NCI-H345 treated with DMSO at 0.1 percent for 48 hours (cell line): ENCODE measurements around the gene MFSD12.
A peak's percentile ranks its signal among the peaks of the same experiment; 100 is the strongest.

Source experiments
- DNase-seq: peaks from one replicate; lab custom pipeline; 2025; ENCODE audit not compliant: unreplicated experiment; lab: John Stamatoyannopoulos, UW

The MFSD12 gene

GRCh38 chr19:3524078-3524842, 33.1 kb downstream of the MFSD12 start:
- DNase-seq: no peak

GRCh38 chr19:3523361-3524077, 33.9 kb downstream of the MFSD12 start:
- no peak for DNase-seq

- DNase-seq: no peak
Measured at GRCh38 chr19:3522421-3523360, 34.7 kb downstream of the MFSD12 start.

DNA sequence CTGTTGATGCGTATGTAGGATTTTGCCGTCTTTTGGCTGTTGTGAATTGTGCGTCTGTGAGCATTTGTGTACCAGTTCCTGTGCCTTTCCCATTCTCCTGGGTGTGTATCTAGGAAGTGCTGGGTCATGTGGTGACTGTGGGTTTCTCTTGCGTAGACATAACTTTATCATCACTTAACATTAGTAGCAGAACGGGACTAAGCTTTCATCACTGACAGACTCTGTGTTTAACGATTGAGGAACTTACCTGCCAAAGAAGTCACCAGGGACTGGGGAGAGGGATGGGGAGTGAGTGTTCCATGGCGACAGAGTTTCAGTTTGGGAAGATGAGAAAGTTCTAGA, 36.3 kb downstream of the MFSD12 start:
- DNase-seq: no peak

- no peak for DNase-seq
Measured at GRCh38 chr19:3520166-3521103, 37.0 kb downstream of the MFSD12 start.

DNA sequence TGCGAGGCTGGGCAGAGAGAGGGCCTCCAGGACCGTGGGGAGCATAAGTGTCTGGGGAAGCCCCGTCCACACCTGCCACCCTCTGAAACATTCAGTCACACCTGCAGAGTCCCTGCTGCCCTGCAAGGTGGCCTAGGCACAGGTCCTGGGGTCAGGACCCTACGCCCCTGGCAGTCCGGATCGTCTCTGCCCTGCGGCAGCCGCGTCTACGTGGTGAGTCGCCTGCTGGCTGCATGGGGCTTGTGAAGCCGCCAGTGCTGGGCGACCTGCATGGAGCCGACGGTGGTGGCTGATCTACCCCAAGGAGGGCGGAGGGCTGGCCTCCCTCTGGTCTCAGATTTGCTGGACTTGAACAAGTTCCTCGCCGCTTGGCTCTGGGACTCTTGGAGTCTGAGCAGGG, 38.3 kb downstream of the MFSD12 start:
- DNase-seq: no peak

- no peak for DNase-seq
Measured at GRCh38 chr19:3518659-3519058, 38.7 kb downstream of the MFSD12 start.

DNA sequence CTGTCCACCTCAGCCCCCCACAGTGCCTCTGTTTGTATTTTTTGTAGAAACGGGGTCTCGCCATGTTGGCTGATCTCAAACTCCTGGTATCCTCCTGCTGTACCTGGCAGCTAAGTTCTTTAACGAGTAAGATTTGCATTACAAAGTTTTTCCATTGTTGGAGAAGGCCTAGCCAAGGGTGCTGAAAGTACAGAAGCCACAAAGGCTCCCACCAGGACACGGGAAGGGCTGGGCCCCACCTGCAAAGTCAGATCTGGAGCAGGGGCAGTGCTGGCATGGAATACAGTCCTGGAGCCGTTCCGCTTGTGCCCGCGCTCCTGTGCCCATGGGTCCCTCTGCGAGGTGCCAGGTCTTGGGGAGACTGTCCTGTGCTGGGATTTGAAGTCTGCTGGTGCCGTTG, 39.1 kb downstream of the MFSD12 start:
- no peak for DNase-seq

- DNase-seq: no peak
Measured at GRCh38 chr19:3517638-3518037, 39.7 kb downstream of the MFSD12 start.

DNA sequence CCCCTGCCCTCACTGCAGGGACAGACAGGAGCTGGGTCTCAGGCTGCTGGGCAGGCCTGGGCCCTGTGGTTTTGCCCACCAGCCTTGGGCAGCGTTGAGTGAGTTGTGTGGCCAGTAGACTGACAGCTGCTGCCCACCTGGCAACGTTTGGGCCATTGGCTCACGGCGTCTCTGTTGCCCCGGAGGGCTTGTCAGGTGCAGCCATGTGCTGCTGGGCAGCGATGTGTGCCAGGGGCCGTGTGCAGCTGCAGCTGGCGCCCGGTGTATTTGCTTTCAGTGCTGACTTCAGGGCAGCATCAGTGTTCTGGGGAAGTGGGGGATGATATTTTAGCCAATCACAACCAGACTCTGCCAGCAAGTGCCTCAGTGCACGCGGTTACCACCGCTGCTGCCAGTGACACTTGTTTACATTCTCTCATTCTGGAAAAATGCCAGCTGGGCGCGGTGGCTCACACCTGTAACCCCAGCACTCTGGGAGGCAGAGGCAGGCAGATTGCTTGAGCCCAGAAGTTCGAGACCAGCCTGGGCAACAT, 40.6 kb downstream of the MFSD12 start:
- DNase-seq: peak; percentile 65

- DNase-seq: no peak
Measured at GRCh38 chr19:3515891-3516422, 41.4 kb downstream of the MFSD12 start.

DNA sequence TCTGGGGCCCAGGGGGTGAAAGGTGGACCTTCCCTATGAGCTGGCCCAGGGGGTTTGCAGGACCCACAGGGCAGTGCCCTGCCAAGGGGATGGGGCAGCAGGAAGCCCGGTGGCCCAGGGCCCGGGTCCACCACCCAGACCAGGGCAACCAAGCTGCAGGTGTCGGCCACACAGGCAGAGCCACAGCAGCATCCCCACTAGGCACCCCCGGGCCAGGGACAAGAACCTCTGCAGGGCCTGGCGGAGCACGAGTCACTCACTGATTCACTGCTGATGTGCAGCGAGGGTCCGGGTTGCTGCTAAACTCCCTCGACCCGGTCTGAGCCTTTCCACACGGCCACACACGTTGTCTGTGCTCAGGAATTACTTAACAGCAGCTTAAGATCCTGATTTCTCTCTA, 42.5 kb downstream of the MFSD12 start:
- DNase-seq: no peak

GRCh38 chr19:3513229-3514140, 43.9 kb downstream of the MFSD12 start:
- DNase-seq: no peak

GRCh38 chr19:3512562-3513228, 44.7 kb downstream of the MFSD12 start:
- DNase-seq: no peak

GRCh38 chr19:3511506-3512251, 45.7 kb downstream of the MFSD12 start:
- no peak for DNase-seq

DNA sequence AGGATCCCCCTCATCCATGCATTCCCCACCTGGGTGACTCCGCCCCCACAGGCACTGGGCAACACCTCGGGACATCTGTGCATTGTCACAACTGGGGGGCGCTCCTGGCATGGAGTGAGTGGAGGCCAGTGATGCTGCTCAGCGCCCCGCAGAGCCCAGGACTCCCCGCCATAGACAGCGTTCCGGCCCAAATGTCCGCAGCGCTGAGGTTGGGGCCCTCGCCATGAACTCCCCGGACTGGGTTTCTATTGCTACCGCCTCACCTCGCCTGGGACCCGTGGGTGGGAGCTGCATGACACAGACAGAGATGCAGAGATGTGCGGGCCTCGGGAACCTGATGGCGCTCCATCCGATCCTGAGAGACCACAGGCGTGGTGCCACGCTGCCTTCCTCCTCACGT, 46.7 kb downstream of the MFSD12 start:
- no peak for DNase-seq

GRCh38 chr19:3509566-3509989, 47.8 kb downstream of the MFSD12 start:
- DNase-seq: no peak
